Vagina (tissue), 2 donors: ENCODE data around the gene ZSWIM4. TPM values are rescaled to one million over a fixed set of nuclear protein-coding genes. Genes with fewer than 3 reads are reported as not detected.

ENCODE experiments used
- DNase-seq, 2 donors: peaks; one replicate each; pipeline ENCODE4 v3.0.0-alpha.2; 2017; ENCODE audit errors: extremely low spot score in 2 of 2
- H3K27ac ChIP-seq: fragments of 200-600 bp; sonication (generic); one replicate; pipeline ENCODE4 v1.5.1; 2019
- H3K27me3 ChIP-seq: fragments of 200-600 bp; sonication (generic); one replicate; pipeline ENCODE4 v1.5.1; 2019
- H3K36me3 ChIP-seq, 2 donors: fragments of 200-600 bp; sonication (generic); one replicate each; pipeline ENCODE4 v1.5.1; 2017 to 2019
- H3K4me1 ChIP-seq: fragments of 200-600 bp; sonication (generic); one replicate; pipeline ENCODE4 v1.5.1; 2019
- H3K4me3 ChIP-seq, 2 donors: fragments of 200-600 bp; sonication (generic); 1 replicate in 1 of 2; 2 replicates in 1 of 2; pipeline ENCODE4 v1.5.1; 2016 to 2019
- H3K9me3 ChIP-seq: fragments of 200-600 bp; sonication (generic); one replicate; pipeline ENCODE4 v1.5.1; 2019
- CTCF ChIP-seq, 3 experiments: fragments of 450-650 bp in 2 of 3; fragments of 200-600 bp in 1 of 3; sonication (generic) in 1 of 3; IDR thresholded peaks; one replicate each; pipeline ENCODE4 v1.5.1; 2017 to 2019; ENCODE audit warnings: antibody characterized with exemption in 3 of 3, mild to moderate bottlenecking in 2 of 3, moderate library complexity in 2 of 3
- POLR2A ChIP-seq, 2 donors: fragments of 450-650 bp; IDR thresholded peaks; one replicate each; pipeline ENCODE4 v1.6.1; 2017; ENCODE audit warnings: antibody characterized with exemption in 2 of 2, mild to moderate bottlenecking in 2 of 2, moderate library complexity in 2 of 2
- POLR2AphosphoS5 ChIP-seq, 2 donors: sonication (generic); formaldehyde crosslinking; IDR thresholded peaks; one replicate each; pipeline ENCODE4 v1.9.0; 2017; ENCODE audit warnings: antibody characterized with exemption in 2 of 2, mild to moderate bottlenecking in 2 of 2, low read depth in 1 of 2; ENCODE audit not compliant: insufficient read depth in 1 of 2
- intact Hi-C: fragments of 100-400 bp; cut with DNase I; formaldehyde crosslinking; loops from one replicate; pipeline ENCODE4 v1.15.1; 2023
- total RNA-seq: library from RNA; depleted of rRNA; stranded (reverse); fragments of >200 nt; gene quantifications from one replicate; pipeline ENCODE4 v1.2.3, GENCODE V29; 2016

ZSWIM4 gene
- total RNA-seq, 1 donor from 2014 or later, result 13.0 TPM

GRCh38 chr19:13843104-13843921 lies 48.1 kb downstream of the ZSWIM4 start:
- no peaks in the 10 kb centered on the region for H3K36me3 ChIP-seq
- peak overlapping the region; percentile 98 to 100 for H3K4me3 ChIP-seq
- intact Hi-C loops, result loop anchor here (10.0 kb wide), 1 partner anchor 689 kb away; the partner anchor contains the start of genes IER2 and STX10
- peak overlapping the region; percentile 100 for H3K27ac ChIP-seq
- no peaks in the 10 kb centered on the region for H3K9me3 ChIP-seq
- TF ChIP-seq CTCF (IDR thresholded peaks at IDR 0.05) (no peak), POLR2AphosphoS5 (IDR thresholded peaks at IDR 0.05; ENCODE audit: insufficient read depth in 1 of 2, low read depth in 1 of 2) (peak; percentile 29 to 59)
- H3K27me3 ChIP-seq, result no peaks in the 10 kb centered on the region
- peaks cover 83% of the 10 kb centered on the region for H3K4me1 ChIP-seq
- DNase-seq, result no peak

- intact Hi-C loops, result loop anchor here (10.0 kb wide), 1 partner anchor 689 kb away; the partner anchor contains the start of genes IER2 and STX10
- peaks cover 83% of the 10 kb centered on the region for H3K4me1 ChIP-seq
- H3K4me3 ChIP-seq, result no peak overlapping the region
- no peak for TF ChIP-seq POLR2A (IDR thresholded peaks at IDR 0.05)
- TF ChIP-seq CTCF (IDR thresholded peaks at IDR 0.05), result no peak
- no peak for TF ChIP-seq POLR2AphosphoS5 (IDR thresholded peaks at IDR 0.05; ENCODE audit: insufficient read depth in 1 of 2, low read depth in 1 of 2)
- no peaks in the 10 kb centered on the region for H3K9me3 ChIP-seq
- no peak for DNase-seq
- H3K36me3 ChIP-seq, result no peaks in the 10 kb centered on the region
- peak overlapping the region; percentile 100 for H3K27ac ChIP-seq
- no peaks in the 10 kb centered on the region for H3K27me3 ChIP-seq
Observed at GRCh38 chr19:13844130-13844631, 48.9 kb downstream of the ZSWIM4 start.

GRCh38 chr19:13846557-13847406 lies 51.5 kb downstream of the ZSWIM4 start:
- peaks cover 84% of the 10 kb centered on the region for H3K4me1 ChIP-seq
- H3K4me3 ChIP-seq, result peak overlapping the region; percentile 54 to 67
- intact Hi-C loops, result loop anchor here (10.0 kb wide), 1 partner anchor 692 kb away; the partner anchor contains the start of genes IER2 and STX10
- peak overlapping the region; percentile 100 for H3K27ac ChIP-seq
- TF ChIP-seq CTCF (IDR thresholded peaks at IDR 0.05) (no peak), POLR2A (IDR thresholded peaks at IDR 0.05) (no peak), POLR2AphosphoS5 (IDR thresholded peaks at IDR 0.05; ENCODE audit: insufficient read depth in 1 of 2, low read depth in 1 of 2) (peak in 1 of 2 donors; percentile 82)
- H3K9me3 ChIP-seq, result no peaks in the 10 kb centered on the region
- no peaks in the 10 kb centered on the region for H3K27me3 ChIP-seq
- peak in 1 of 2 donors; percentile 97 for DNase-seq
- no peaks in the 10 kb centered on the region for H3K36me3 ChIP-seq

GRCh38 chr19:13847407-13848339 lies 52.4 kb downstream of the ZSWIM4 start:
- H3K4me1 ChIP-seq, result peaks cover 91% of the 10 kb centered on the region
- no peak for DNase-seq

More at GRCh38 chr19:13847407-13848339, 52.4 kb downstream of the ZSWIM4 start:
- intact Hi-C loops, result loop anchor here (10.0 kb wide), 1 partner anchor 693 kb away; the partner anchor contains the start of genes IER2 and STX10
- no peak for TF ChIP-seq CTCF (IDR thresholded peaks at IDR 0.05)
- peak; percentile 71 to 90 for TF ChIP-seq POLR2AphosphoS5 (IDR thresholded peaks at IDR 0.05; ENCODE audit: insufficient read depth in 1 of 2, low read depth in 1 of 2)
- peak in 1 of 2 donors; percentile 79 for TF ChIP-seq POLR2A (IDR thresholded peaks at IDR 0.05)
- Histone ChIP-seq H3K4me3 (peak overlapping the region; percentile 54 to 67), H3K27ac (peak overlapping the region; percentile 100), H3K27me3 (no peaks in the 10 kb centered on the region), H3K9me3 (no peaks in the 10 kb centered on the region), H3K36me3 (no peaks in the 10 kb centered on the region)
